HuH-7 (cell line): ENCODE measurements around the gene BRD9.
A peak's percentile ranks its signal among the peaks of the same experiment; 100 is the strongest.
"Not testable (repeated sequence)": the region's sequence is repeated elsewhere in the genome, so short reads cannot be mapped to it uniquely, and the experiment has no call there.

Experiments
- DNase-seq: peaks from one replicate; pipeline ENCODE4 v3.0.0; 2011; ENCODE audit warnings: low spot score

BRD9 gene

DNA sequence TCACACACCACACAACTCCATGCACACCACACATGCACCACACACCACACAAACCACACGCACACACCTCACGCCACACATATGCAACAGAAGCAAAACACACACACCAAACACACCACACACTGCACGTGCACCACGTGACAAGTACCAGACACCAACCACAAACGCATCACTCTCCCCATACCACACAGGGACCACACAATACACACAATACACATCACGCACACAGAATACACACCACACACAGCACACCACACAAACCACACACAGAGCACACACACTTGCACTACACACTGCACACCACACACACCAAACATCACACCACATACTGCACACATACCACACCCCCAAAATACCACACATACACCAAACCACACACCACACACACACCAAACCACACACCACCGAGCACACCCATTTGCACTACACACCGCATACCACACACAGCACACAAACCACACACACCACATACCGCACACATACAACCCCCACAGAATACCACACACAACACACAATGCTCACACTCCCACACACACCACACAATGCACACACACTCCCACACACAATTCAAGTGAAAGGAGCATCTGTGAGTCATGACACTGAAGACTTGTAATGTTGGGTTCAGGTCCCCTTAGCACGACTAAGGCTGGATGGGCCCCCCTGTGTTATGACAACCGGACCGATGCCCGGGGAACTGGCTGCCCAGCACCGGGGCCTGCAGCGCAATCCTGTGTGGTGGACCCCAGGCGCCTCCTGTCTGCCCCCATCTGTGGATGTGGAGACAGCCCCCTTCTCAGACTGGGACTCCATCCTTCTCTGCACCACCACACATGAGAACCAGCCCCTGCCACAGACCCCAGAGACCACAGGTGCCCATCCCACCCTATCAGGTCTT lies 35.8 kb downstream of the BRD9 start:
- no peak for DNase-seq

DNA sequence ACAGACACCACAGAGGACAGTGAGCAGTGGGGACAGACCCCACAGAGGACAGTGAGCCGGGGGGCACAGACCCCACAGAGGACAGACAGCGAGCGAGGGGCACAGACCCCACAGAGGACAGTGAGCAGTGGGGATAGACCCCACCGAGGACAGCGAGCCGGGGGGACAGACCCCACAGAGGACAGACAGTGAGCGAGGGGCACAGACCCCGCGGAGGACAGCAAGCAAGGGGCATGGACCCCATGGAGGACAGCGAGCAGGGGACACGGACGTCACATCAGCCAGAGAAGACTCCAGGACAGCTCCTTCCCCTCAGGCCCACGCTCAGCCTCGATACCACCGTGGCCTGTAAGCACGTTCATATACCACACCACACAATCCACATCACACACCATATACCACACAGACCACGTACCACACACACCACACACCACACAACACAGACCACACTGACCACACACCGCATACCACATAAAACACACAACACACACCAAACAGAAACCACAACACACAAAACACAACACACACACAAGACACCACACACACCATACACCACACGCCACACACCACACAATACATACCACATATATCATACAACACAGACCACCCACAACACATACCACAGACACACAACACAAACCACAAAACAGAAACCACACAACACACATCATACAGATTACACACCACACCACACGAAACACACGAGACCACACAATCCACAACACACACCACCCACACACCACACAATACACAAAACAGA lies 36.6 kb downstream of the BRD9 start:
- DNase-seq: no peak

GRCh38 chr5:854966-855743 lies 37.4 kb downstream of the BRD9 start:
- DNase-seq: no peak

DNA sequence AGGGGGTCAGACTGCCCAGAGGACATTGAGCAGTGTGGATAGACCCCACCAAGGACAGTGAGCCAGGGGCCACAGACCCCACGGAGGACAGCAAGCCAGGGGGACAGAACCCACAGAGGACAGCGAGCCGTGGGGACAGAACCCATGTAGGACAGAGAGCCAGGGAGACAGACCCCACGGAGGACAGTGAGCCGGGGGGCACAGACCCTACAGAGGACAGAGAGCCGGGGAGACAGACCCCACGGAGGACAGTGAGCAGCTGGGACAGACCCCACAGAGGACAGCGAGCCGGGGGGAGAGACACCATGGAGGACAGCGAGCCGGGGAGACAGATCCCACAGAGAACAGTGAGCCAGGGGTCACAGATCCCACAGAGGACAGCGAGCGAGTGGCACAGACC lies 38.4 kb downstream of the BRD9 start:
- DNase-seq: no peak

- DNase-seq: not testable (repeated sequence)
These were observed 39.0 kb downstream of the BRD9 start for GRCh38 chr5:853416-854090.

- DNase-seq: no peak
These were observed 39.9 kb downstream of the BRD9 start for GRCh38 chr5:852431-853401.

DNA sequence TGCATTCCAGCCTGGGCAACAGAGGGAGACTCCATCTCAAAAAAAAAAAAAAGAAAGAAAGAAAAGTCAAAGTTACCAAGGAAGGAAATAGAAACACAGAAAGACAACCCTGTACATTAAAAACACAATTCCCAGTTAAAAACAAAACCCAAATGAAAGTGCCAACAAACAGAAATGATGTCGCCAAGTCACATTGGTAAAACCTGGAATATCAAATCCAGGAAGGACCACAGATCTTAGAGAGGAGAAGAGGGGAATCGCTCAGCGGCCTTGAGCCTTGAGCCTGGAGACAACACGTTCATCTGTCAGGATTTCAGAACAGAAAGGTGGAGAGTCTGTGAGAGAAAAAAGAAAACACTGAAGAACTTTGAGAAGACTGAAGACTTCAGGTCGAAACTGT lies 40.6 kb downstream of the BRD9 start:
- DNase-seq: no peak

DNA sequence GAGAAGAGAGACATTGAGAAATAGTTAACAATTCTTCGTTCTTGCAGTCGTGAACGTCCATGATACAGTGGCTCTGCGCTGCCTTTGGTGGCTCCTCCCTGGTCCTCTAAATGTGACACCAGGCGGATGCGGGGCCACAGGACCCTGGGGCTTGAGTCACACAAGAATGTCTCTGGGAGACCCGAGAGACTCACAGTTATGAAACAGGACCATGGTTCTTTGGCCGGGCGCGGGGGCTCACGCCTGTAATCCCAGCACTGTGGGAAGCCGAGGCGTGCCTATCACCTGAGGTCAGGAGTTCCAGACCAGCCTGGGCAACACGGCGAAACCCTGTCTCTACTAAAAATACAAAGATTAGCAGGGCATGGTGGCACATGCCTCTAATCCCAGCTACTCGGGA lies 41.0 kb downstream of the BRD9 start:
- no peak for DNase-seq

GRCh38 chr5:851076-851475 lies 41.5 kb downstream of the BRD9 start:
- DNase-seq: no peak

DNA sequence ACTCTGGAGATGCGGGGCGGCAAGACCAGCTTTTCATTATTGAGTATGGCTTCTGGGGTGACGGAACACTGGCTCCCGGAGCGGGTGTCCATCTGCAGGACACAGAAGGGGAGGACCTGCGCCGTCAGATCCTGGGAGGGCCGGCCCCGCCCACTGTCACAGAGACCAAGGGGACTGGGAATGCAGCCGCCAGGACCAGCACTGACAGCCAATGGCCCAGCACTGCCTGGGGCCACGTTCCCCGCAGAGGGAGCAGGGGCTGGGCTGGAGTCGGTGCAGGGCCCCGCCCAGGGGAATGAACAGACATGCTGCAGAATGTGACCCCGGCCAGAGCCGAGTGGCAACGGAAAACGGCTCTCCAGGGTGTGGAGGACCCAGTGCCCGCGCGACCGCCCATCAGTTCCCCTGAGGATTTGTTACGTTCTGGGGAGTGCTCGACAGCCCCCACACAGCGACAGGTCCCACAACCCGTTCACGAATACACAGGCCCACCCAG lies 42.0 kb downstream of the BRD9 start, which contains the start of gene ZDHHC11:
ZDHHC11 (minus strand) TSS at position 476 of the 496 bp plus-strand sequence; CDS start at position 92, 384 bp downstream.
- DNase-seq: peak; percentile 47

DNA sequence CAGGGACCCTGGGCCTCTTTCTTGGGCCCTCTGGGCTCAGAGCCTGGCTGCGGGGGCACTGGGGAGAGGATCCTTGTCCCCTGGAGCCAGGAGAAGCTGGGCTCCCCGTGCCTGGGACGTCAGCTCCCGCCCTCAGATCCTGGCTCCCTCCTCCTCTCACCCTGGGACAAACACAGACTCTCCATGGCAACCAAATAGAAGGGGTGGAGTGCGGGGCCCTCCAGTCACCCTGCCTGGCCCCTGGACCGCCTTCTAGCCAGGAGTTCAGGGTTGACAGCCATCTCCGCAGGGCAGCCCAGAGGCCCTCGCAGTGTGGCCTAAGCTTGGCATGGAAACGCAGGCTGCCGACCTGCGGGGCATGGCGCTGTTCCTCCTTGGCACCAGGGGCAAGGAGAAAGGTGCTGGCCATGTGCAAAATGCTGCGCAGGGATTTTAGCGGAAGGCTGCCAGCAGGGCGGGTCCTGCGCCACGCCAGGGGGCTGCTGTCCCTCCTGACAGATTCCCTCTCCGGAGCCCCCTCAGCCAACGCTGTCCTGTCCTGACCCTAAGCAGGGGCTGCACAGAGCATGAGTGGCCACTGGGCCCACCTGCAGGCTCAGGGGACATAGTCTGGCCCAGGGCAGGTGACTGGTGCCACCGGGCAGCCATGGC lies 42.8 kb downstream of the BRD9 start:
- peak; percentile 45 for DNase-seq

DNA sequence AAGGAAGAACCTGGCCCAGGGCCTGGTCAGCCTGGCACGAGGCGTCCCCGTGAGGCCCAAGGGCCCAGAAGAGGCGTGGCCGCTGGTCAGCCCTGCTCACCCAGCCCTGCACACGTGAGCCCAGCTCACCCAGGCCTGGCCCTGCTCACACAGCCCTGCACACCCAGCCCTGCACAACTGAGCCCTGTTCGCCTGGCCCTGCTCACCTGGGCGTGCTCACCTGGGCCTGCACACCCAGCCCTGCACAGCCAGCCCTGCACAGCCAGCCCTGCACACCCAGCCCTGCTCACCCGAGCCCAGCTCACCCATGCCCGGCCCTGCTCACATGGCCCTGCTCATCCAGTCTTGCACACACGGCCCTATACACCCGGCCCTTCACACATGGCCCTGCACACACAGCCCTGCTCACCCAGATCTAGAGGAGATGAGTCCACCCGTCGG lies 43.9 kb downstream of the BRD9 start:
- DNase-seq: no peak

DNA sequence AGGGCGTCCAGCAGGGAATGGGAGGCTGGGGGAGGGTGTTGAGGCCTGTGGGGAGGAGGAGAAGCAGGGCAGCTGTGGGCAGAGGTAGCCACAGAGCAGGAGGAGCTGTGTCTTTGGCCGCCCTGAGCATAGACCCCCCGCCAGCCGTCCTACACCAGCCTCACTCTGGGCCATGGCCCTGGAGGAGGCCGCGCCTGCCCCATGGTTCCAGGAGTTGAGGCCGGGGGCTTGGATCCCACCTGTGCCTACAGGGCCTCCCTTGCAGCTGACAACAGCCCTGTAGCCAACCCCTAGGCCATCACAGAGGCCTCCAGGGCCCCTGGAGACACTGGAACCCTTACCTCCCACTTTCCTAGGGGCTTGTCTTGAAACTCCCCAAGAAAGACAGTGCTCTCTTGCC lies 44.9 kb downstream of the BRD9 start:
- not testable (repeated sequence) for DNase-seq

GRCh38 chr5:847212-847611 lies 45.4 kb downstream of the BRD9 start:
- DNase-seq: not testable (repeated sequence)

- DNase-seq: not testable (repeated sequence)
These were observed 46.0 kb downstream of the BRD9 start for GRCh38 chr5:846602-847091.

GRCh38 chr5:845676-846601 lies 46.7 kb downstream of the BRD9 start:
- not testable (repeated sequence) for DNase-seq

GRCh38 chr5:845031-845675 lies 47.4 kb downstream of the BRD9 start:
- DNase-seq: not testable (repeated sequence)

DNA sequence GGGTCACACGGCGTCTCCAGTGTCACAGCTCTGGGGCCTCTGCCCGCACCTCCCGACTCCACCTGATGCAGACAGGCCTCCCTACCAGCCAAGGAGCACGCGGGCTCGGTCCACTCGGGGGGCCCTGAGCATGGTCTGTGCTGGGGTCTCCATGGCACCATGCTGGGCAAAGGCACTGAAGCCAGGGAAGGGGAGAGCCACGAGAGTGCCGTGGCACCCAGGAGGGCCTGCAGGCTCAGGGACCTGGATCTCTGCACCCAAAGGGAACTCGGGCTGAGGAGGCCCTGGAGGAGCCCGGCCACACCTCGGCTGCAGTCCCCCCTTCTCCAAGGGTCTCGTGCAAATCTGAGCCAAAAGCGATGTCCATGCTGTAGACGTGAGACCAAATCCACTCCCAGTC lies 48.2 kb downstream of the BRD9 start:
- DNase-seq: not testable (repeated sequence)
